GM12873 (cell line): Measurements from ENCODE around the gene PLSCR4.

Experiments
- TF ChIP-seq, protein P1 (sequence below): IDR thresholded peaks from 2 replicates; pipeline ENCODE4 v1.5.1; 2012; ENCODE audit warnings: low read depth, mild to moderate bottlenecking, moderate library complexity, low read length, control low read depth; ENCODE audit not compliant: insufficient read depth; ENCODE audit errors: missing control alignments

The PLSCR4 gene

DNA sequence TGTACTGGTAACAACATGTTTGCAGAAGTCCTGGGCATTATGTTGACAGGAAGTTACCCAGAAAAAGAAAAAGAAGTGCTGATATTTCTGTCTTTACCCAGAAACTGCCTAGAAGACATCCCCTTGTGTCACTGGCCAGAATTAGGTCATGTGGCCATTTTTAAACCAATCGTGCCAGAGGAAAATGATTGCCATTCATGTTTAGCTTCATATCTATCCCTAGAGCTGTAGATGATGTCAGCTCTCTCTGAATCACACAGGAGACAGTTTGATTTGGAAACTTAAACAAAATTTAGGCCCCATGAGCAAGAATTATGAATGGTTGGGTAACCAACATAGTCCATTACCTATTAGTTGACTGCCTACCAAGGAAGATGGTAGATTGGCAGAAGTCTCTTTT lies 81.0 kb downstream of the PLSCR4 start:
- TF ChIP-seq, protein P1, sequence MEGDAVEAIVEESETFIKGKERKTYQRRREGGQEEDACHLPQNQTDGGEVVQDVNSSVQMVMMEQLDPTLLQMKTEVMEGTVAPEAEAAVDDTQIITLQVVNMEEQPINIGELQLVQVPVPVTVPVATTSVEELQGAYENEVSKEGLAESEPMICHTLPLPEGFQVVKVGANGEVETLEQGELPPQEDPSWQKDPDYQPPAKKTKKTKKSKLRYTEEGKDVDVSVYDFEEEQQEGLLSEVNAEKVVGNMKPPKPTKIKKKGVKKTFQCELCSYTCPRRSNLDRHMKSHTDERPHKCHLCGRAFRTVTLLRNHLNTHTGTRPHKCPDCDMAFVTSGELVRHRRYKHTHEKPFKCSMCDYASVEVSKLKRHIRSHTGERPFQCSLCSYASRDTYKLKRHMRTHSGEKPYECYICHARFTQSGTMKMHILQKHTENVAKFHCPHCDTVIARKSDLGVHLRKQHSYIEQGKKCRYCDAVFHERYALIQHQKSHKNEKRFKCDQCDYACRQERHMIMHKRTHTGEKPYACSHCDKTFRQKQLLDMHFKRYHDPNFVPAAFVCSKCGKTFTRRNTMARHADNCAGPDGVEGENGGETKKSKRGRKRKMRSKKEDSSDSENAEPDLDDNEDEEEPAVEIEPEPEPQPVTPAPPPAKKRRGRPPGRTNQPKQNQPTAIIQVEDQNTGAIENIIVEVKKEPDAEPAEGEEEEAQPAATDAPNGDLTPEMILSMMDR: no peak

DNA sequence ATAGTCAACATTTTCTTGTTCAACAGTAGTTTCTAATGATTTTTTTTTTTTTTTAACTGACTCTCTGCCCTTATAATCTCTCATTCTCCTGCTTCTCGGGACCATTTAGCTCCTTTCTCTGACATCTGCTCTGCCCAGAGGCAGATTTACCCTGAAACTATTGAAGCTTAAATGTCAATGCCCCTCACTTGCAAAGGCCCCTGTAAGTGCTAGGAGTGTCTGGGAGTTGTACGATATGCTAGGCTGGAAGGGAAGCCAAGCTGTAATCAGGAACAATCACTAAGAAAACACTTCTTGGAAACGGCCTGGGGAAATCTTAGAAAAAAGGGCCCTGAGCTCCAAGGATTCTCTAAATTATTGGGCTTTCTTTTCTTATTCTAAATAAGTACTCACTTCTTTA lies 84.1 kb downstream of the PLSCR4 start:
- TF ChIP-seq, protein P1: no peak

DNA sequence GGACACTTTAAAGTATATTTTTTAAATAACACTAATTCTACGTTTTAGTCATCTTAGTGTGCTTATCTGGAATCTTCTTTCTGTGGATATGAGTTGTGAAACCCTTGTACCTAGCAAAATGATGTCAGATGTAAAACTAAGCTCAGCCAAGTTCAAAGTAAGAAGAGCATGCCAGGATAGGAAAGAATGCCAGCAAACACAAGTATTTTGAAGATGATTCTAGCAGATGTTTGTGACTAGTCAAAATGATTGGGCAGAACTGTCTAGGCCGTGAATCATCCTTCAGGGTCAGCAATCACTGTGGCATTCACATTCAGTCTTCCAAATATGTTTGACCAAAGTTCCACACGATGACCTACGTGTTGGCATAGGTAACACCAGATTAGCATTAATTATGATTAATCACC lies 84.5 kb downstream of the PLSCR4 start:
- TF ChIP-seq, protein P1: no peak

DNA sequence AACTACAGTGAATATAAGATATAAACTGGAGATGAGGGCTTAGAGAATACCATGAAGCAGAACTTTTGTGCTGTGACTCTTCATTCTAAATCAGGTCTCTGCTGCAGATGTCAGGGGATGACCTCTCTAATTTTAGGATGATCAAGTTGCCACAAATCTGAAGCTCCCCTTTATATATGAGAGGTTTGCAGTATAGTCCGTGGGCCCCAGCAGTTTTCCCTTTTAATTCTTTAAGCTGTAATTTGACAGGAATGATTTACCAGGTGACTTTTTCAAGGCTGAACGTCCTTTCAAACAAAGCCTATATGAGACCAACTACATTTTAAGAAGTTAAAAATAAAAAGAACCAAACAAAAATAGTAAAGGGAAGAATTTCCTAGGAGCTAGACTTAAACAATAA lies 85.0 kb downstream of the PLSCR4 start:
- TF ChIP-seq, protein P1: no peak

DNA sequence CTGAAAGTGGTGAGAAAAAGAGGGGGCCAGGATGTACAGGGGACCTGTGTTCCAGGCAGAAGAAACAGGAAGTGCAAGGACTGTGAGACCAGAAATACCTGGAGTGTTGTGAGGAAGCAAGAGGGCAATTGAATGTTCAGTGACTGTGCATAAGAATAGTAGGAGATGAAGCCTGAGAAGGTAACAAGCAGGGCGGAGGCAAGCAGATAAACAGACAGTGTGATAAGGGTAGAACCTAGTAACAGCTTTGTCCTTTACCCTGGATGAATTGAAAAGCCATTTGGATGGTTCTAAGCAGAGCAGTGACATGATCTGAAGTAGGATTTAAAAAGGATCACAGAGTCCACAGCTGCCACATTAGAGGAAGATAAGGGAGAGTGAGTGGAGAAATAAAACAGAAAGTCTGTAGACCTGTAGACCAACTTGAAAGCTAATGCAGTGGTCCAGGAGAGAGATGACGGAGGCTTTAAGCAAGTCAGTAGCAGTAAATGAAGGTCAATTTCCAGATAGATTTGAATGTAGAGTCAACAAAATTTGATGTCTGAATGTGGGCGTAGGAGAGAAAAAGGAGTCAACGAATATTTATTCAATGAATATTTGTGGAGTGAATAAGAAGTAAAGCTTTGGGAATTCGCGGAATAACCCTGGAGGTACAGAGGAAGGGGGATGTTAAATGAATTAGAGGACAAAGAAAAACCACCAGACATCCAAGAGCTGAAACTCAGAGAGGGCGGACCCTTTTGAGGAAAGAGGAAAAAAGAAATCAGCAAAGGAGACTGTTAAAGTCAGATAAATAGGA lies 85.7 kb downstream of the PLSCR4 start:
- TF ChIP-seq, protein P1: no peak

DNA sequence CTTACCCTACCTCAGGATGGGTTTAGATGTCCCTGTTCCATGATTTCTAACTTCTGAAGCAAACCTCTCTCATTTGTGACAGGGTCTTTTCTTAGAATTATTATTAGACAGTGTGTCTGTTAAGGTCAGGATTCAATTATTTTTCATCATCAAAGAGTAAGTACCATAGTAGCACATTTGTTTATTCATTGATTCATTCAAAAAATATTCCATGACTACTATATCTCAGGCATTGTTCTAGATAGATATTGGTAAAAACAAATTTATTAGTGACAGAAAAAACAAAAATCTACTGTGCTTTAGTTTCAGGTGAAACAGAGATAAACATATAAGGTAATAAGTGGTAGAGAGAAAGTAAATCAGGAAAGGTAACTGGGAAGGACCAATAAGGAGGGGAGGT lies 86.4 kb downstream of the PLSCR4 start:
- TF ChIP-seq, protein P1: no peak

DNA sequence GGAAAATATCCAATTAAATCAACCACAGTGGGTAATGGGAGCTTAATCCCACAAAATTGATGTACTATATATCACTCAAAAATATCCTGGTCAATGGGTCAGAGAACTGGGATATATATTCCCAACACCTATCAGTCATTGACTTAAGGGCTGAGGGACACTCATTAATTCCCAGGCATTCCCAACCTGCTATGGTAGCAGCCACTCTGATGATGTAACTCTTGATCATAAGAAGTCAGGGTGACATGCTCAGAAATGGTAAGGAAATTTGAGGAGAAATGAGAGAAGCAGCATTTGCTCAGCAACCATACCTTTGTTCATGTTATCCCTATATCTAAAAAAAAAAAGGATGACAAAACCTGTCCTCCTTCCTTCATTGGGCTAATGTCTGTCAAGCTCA lies 86.8 kb downstream of the PLSCR4 start:
- TF ChIP-seq, protein P1: no peak

DNA sequence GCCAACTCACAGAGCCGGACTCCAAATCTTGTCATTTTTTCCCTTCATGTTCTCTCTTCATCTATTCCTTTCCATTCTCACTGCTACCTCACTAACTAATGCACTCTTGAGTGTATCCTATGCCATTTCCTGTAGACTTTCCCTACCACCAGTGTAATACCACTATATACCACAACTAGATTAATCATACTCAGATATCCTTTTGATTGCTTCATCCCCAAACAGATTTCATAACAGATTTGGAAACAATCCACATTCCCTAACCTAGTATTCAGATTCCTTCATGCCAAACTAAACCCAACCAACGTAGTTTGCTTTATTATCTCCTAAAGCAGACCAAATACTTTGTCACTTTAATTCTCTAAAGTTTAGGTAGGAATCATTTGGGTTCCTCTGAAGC lies 87.3 kb downstream of the PLSCR4 start:
- TF ChIP-seq, protein P1: no peak
